Osteocyte (in vitro differentiated cells): ENCODE data around the gene KCNMB4. TPM values are rescaled to one million over a fixed set of nuclear protein-coding genes. Genes with fewer than 3 reads are reported as not detected.

Source experiments
- DNase-seq: peaks from one replicate; pipeline ENCODE4 v3.0.0; 2021; ENCODE audit warnings: mixed read lengths; ENCODE audit not compliant: unreplicated experiment; ENCODE audit errors: extremely low spot score
- H3K27ac Mint-ChIP-seq: one replicate; pipeline ENCODE4 v1.8.0; 2021; ENCODE audit warnings: mild to moderate bottlenecking, mixed read lengths; ENCODE audit not compliant: unreplicated experiment
- H3K27me3 Mint-ChIP-seq: one replicate; pipeline ENCODE4 v1.8.0; 2021; ENCODE audit warnings: mixed read lengths; ENCODE audit not compliant: unreplicated experiment
- H3K36me3 Mint-ChIP-seq: one replicate; pipeline ENCODE4 v1.8.0; 2021; ENCODE audit warnings: mixed read lengths; ENCODE audit not compliant: unreplicated experiment
- H3K4me1 Mint-ChIP-seq: one replicate; pipeline ENCODE4 v1.8.0; 2021; ENCODE audit warnings: mixed read lengths; ENCODE audit not compliant: unreplicated experiment
- H3K4me3 Mint-ChIP-seq: one replicate; pipeline ENCODE4 v1.8.0; 2021; ENCODE audit warnings: mild to moderate bottlenecking, moderate library complexity, mixed read lengths; ENCODE audit not compliant: unreplicated experiment
- H3K9me3 Mint-ChIP-seq: one replicate; pipeline ENCODE4 v1.8.0; 2021; ENCODE audit warnings: mixed read lengths; ENCODE audit not compliant: unreplicated experiment
- CTCF ChIP-seq: fragments of 200-600 bp; sonication (generic); IDR thresholded peaks from 2 replicates; pipeline ENCODE4 v1.5.0; 2021; ENCODE audit warnings: antibody characterized with exemption, mild to moderate bottlenecking, moderate library complexity
- total RNA-seq: library from RNA; stranded (reverse); gene quantifications from 2 replicates; pipeline ENCODE4 v1.2.1, GENCODE V29; 2021

The KCNMB4 gene
- total RNA-seq, 1 donor from 2014 or later: 1.1 TPM

- H3K27me3 Mint-ChIP-seq: no peaks in the 10 kb centered on the region
- H3K9me3 Mint-ChIP-seq: no peaks in the 10 kb centered on the region
- TF ChIP-seq CTCF: no peak
- no peak overlapping the region for H3K27ac Mint-ChIP-seq
- H3K36me3 Mint-ChIP-seq: peaks cover 39% of the 10 kb centered on the region
- no peak for DNase-seq
- H3K4me1 Mint-ChIP-seq: no peaks in the 10 kb centered on the region
- H3K4me3 Mint-ChIP-seq: no peak overlapping the region
Measured at GRCh38 chr12:70351076-70351475, 15.0 kb upstream of the KCNMB4 start.

GRCh38 chr12:70353780-70354660, 12.1 kb upstream of the KCNMB4 start:
- no peak for TF ChIP-seq CTCF
- H3K27me3 Mint-ChIP-seq: no peaks in the 10 kb centered on the region
- no peaks in the 10 kb centered on the region for H3K4me1 Mint-ChIP-seq
- no peaks in the 10 kb centered on the region for H3K9me3 Mint-ChIP-seq
- no peak for DNase-seq
- no peak overlapping the region for H3K4me3 Mint-ChIP-seq
- peaks cover 29% of the 10 kb centered on the region for H3K36me3 Mint-ChIP-seq
- H3K27ac Mint-ChIP-seq: no peak overlapping the region

- no peak for DNase-seq
- H3K27ac Mint-ChIP-seq: no peak overlapping the region
- H3K9me3 Mint-ChIP-seq: no peaks in the 10 kb centered on the region
Measured at GRCh38 chr12:70354787-70355186, 11.3 kb upstream of the KCNMB4 start.

GRCh38 chr12:70355972-70356371, 10.1 kb upstream of the KCNMB4 start:
- Mint-ChIP-seq H3K4me3 (no peak overlapping the region), H3K27ac (no peak overlapping the region), H3K4me1 (no peaks in the 10 kb centered on the region), H3K36me3 (peaks cover 29% of the 10 kb centered on the region), H3K9me3 (no peaks in the 10 kb centered on the region), H3K27me3 (peaks cover 3% of the 10 kb centered on the region)
- TF ChIP-seq CTCF: no peak
- DNase-seq: no peak

More at GRCh38 chr12:70354787-70355186, 11.3 kb upstream of the KCNMB4 start:
- Mint-ChIP-seq H3K4me3 (no peak overlapping the region), H3K36me3 (peaks cover 29% of the 10 kb centered on the region), H3K4me1 (no peaks in the 10 kb centered on the region), H3K27me3 (no peaks in the 10 kb centered on the region)
- TF ChIP-seq CTCF: no peak

- peaks cover 31% of the 10 kb centered on the region for H3K27me3 Mint-ChIP-seq
- no peaks in the 10 kb centered on the region for H3K4me1 Mint-ChIP-seq
- no peak for DNase-seq
- no peak overlapping the region for H3K27ac Mint-ChIP-seq
- no peak for TF ChIP-seq CTCF
- H3K36me3 Mint-ChIP-seq: peaks cover 16% of the 10 kb centered on the region
- H3K9me3 Mint-ChIP-seq: no peaks in the 10 kb centered on the region
- no peak overlapping the region for H3K4me3 Mint-ChIP-seq
Measured at GRCh38 chr12:70359458-70360197, 6.5 kb upstream of the KCNMB4 start.
